Lung (tissue), 12 donors: ENCODE results near the gene ASAP3. TPM values are rescaled to one million over a fixed set of nuclear protein-coding genes. Genes with fewer than 3 reads are reported as not detected.

Experiments
- ATAC-seq: fragments of 200-7000 bp; cut with Tn5 transposase; one replicate; pipeline ENCODE4 v1.9.1; 2020; ENCODE audit warnings: moderate number of reproducible peaks; ENCODE audit not compliant: insufficient read depth, low FRiP score
- DNase-seq, 3 donors: peaks; one replicate each; pipeline ENCODE4 v3.0.0-alpha.2; 2013 to 2017
- H3K27ac ChIP-seq, 2 donors: one replicate each; pipeline ENCODE4 v1.5.1; 2013; ENCODE audit warnings: mild to moderate bottlenecking in 2 of 2, moderate library complexity in 2 of 2, control low read depth in 1 of 2, inconsistent platforms in 1 of 2, low read depth in 1 of 2, low read length in 1 of 2
- H3K27me3 ChIP-seq, 3 donors: one replicate each; pipeline ENCODE4 v1.5.1; 2013; ENCODE audit warnings: low read length in 2 of 3; ENCODE audit not compliant: control insufficient read depth in 3 of 3, insufficient read depth in 3 of 3
- H3K36me3 ChIP-seq, 4 donors: one replicate each; pipeline ENCODE4 v1.5.1; 2013; ENCODE audit warnings: low read length in 4 of 4, mild to moderate bottlenecking in 1 of 4, moderate library complexity in 1 of 4; ENCODE audit not compliant: control insufficient read depth in 4 of 4, insufficient read depth in 4 of 4
- H3K4me1 ChIP-seq, 5 donors: one replicate each; pipeline ENCODE4 v1.5.1; 2013; ENCODE audit warnings: low read length in 5 of 5, mild to moderate bottlenecking in 2 of 5, moderate library complexity in 1 of 5; ENCODE audit not compliant: control insufficient read depth in 5 of 5, insufficient read depth in 5 of 5
- H3K4me3 ChIP-seq: one replicate; pipeline ENCODE4 v1.5.1; 2013; ENCODE audit warnings: mild to moderate bottlenecking, control low read depth, moderate library complexity
- H3K9ac ChIP-seq, 2 donors: one replicate each; pipeline ENCODE4 v1.5.1; 2013; ENCODE audit warnings: low read length in 2 of 2, control low read depth in 1 of 2; ENCODE audit not compliant: insufficient read depth in 1 of 2
- H3K9me3 ChIP-seq, 4 donors: one replicate each; pipeline ENCODE4 v1.5.1; 2013; ENCODE audit warnings: low read length in 3 of 4, mild to moderate bottlenecking in 1 of 4, moderate library complexity in 1 of 4; ENCODE audit not compliant: control insufficient read depth in 4 of 4, insufficient read depth in 3 of 4
- WGBS, 2 donors: extraction: QIAGEN DNeasy Blood & Tissue Kit; methylation state at CpG; one replicate each; pipeline ENCODE4 v1.1.7; 2013; 5-methylcytosine and 5-hydroxymethylcytosine counted together
- polyA plus RNA-seq, 2 donors: library from polyadenylated mRNA; stranded (reverse); fragments of 200-250 nt; gene quantifications; one replicate each; pipeline ENCODE4 v1.2.1, GENCODE V29; 2013
- total RNA-seq, 2 donors: library from RNA; depleted of rRNA in 1 of 2; stranded (reverse); fragments of >200 nt in 1 of 2; gene quantifications; one replicate each; pipeline ENCODE4 v1.2.1, GENCODE V29; 2014 to 2021
- TF ChIP-seq, protein P1 (sequence below): IDR thresholded peaks from 2 replicates; pipeline ENCODE4 v1.5.1; 2012; ENCODE audit warnings: mild to moderate bottlenecking; ENCODE audit errors: control extremely low read depth, extremely low read depth
- donor health status: control.
- donor health status: control.
- donor health status: Bipolar disorder and iron deficiency.
- donor health status: healthy.
- donor health status: DM: yes; HTN: yes; CAD: no.

Gene ASAP3
- total and polyA plus RNA-seq, 4 donors: 16.9 to 38.1 (median 30.0) TPM

DNA sequence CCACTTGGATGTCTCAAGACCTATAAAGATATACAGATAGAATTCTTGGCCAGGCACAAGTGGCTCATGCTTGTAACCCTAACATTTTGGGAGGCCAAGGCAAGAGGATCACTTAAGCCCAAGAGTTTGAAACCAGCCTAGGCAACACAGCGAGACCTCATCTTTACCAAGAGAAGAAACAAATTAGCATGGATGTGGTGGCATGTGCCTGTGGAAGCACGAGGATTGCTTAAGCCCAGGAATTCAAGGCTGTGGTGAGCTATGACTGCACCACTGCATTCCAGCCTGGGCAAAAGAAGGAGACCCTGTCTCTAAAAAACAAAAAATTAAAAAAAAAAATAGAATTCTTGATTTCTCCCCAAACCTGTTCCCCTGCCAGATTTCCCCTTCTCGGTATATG, 8.3 kb downstream of the ASAP3 start:
- DNase-seq: no peak
- Histone ChIP-seq H3K9ac (no peak overlapping the region), H3K27me3 (no peaks in the 10 kb centered on the region), H3K36me3 (peaks cover 0 to 3% (median 0%) of the 10 kb centered on the region in 4 donors), H3K4me1 (peaks cover 3 to 14% (median 8%) of the 10 kb centered on the region in 5 donors), H3K4me3 (no peak overlapping the region), H3K27ac (no peak overlapping the region), H3K9me3 (no peaks in the 10 kb centered on the region)
- no peak for ATAC-seq
- TF ChIP-seq, protein P1, sequence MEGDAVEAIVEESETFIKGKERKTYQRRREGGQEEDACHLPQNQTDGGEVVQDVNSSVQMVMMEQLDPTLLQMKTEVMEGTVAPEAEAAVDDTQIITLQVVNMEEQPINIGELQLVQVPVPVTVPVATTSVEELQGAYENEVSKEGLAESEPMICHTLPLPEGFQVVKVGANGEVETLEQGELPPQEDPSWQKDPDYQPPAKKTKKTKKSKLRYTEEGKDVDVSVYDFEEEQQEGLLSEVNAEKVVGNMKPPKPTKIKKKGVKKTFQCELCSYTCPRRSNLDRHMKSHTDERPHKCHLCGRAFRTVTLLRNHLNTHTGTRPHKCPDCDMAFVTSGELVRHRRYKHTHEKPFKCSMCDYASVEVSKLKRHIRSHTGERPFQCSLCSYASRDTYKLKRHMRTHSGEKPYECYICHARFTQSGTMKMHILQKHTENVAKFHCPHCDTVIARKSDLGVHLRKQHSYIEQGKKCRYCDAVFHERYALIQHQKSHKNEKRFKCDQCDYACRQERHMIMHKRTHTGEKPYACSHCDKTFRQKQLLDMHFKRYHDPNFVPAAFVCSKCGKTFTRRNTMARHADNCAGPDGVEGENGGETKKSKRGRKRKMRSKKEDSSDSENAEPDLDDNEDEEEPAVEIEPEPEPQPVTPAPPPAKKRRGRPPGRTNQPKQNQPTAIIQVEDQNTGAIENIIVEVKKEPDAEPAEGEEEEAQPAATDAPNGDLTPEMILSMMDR: no peak
- 84 to 90% methylated on average over 3 of the region's 3 CpGs for WGBS, 2 donors

DNA sequence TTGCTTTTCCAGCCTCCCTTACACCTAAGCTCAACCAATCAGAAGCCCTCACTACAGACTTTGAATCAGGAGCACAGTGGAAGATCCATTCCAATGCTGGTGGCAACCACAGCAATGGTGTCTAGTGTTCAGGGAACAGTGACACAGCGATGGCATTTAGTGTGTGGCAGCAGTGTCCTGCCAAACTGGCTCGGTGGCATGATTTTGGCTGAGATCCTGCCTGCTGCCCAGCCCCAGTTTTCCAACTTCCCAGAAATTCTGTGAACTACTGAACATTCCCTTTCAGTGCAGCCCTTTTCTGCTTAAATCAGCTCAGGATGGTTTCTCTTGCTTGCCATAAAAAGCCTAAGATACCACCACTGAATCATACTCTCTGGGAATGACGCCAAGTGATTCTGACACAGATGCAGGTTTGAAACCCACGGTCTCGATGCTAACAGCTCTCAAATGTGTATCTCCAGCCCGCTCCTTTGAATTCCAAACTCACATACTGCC, 8.8 kb downstream of the ASAP3 start:
- Histone ChIP-seq H3K9me3 (no peaks in the 10 kb centered on the region), H3K36me3 (peaks cover 0 to 3% (median 0%) of the 10 kb centered on the region in 4 donors), H3K4me3 (no peak overlapping the region), H3K27ac (peak overlapping the region in 1 of 2 donors; percentile 17), H3K9ac (no peak overlapping the region), H3K27me3 (no peaks in the 10 kb centered on the region), H3K4me1 (peaks cover 3 to 16% (median 8%) of the 10 kb centered on the region in 5 donors)
- DNase-seq (peak in 1 of 3 donors; percentile 13), ATAC-seq (no peak)
- 66 to 83% methylated on average over 6 of the region's 6 CpGs for WGBS, 2 donors
- TF ChIP-seq, protein P1: no peak

DNA sequence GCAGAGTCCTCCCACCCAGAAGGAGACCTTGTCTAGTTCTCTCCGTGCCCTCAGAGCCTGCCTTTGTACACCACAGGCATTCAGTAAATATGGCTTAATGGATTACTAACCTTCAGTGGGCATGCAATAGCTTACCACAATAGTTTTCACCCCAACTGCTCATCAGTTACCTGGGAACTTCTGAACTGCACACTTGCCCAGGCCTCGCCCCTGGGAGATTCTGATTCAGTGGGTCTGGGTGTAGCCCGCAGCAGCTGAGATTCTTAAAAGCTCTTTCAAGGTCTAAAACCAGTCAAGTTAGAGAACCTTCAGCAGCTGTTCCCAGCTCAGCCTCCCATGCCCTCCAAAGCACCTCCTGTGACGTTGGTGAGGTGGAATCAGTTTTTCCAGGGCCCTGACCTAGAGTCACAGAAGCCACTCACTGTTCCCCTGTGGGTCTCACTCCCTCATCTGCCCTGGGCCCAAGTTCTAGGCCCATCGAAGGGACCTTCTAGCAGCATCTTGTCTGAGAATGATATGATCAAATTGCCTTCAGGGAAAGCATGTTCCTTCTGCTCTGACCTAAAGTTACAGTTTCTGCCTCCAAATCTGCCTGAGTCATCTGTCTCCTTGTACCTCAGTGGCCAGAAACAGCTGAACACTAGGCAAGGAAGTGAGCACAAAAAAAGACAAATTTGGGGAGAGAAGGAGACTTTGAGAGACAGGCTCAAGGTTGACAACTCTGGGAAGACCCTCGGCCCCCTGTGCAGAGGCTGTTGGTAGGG, 10.8 kb downstream of the ASAP3 start:
- Histone ChIP-seq H3K27ac (no peak overlapping the region), H3K4me3 (no peak overlapping the region), H3K4me1 (peaks cover 0 to 17% (median 10%) of the 10 kb centered on the region in 5 donors), H3K27me3 (no peaks in the 10 kb centered on the region), H3K36me3 (peaks cover 0 to 3% (median 0%) of the 10 kb centered on the region in 4 donors), H3K9me3 (no peaks in the 10 kb centered on the region), H3K9ac (no peak overlapping the region)
- WGBS, 2 donors: 89 to 92% methylated on average over 6 of the region's 6 CpGs
- TF ChIP-seq, protein P1: no peak
- DNase-seq (no peak), ATAC-seq (no peak)
